ENCODE results near the gene TEAD3. TPM values are rescaled to one million over a fixed set of nuclear protein-coding genes. Genes with fewer than 3 reads are reported as not detected.
A peak's percentile ranks its signal among the peaks of the same experiment; 100 is the strongest.

Gene TEAD3
- total and polyA plus RNA-seq, 2 experiments from 2014 or later, result 15.0 to 26.5 TPM

- Mint-ChIP-seq H3K27me3 (ENCODE audit: insufficient read depth, low read depth, poor library complexity) (peaks cover 9% of the 10 kb centered on the region), H3K27ac (peak overlapping the region; percentile 53; the same call in 1 of the 2 replicates), H3K4me3 (0 out of 3 replicates have a peak overlapping the region, but pooled peaks have one; percentile 10), H3K4me1 (peaks cover 17% of the 10 kb centered on the region), H3K9me3 (no peaks in the 10 kb centered on the region), H3K36me3 (ENCODE audit: low read depth) (no peaks in the 10 kb centered on the region)
- Histone ChIP-seq H3K36me3 (ENCODE audit: insufficient read depth) (no peaks in the 10 kb centered on the region), H3K4me2 (no peak overlapping the region), H3K79me2 (replicated peaks; ENCODE audit: insufficient read depth) (no peaks in the 10 kb centered on the region), H3K27me3 (ENCODE audit: insufficient read depth) (no peaks in the 10 kb centered on the region), H3K4me3 (no peak overlapping the region), H3K4me1 (ENCODE audit: insufficient read depth) (peaks cover 7% of the 10 kb centered on the region; the same call in 1 of the 2 replicates), H3K9me2 (ENCODE audit: insufficient read depth) (no peaks in the 10 kb centered on the region), H4K20me1 (replicated peaks; ENCODE audit: insufficient read depth) (no peaks in the 10 kb centered on the region), H2AFZ (peak overlapping the region; percentile 15; the same call in 1 of the 2 replicates), H3K27ac (ENCODE audit: low read depth) (no peak overlapping the region; the same call in 1 of the 2 replicates), H3F3A (replicated peaks; ENCODE audit: low read depth) (no peaks in the 10 kb centered on the region)
- ATAC-seq (peak; percentile 87), DNase-seq (ENCODE audit: low spot score) (peak; percentile 92)
- peak; percentile 38; the same call in 1 of the 2 replicates for TF ChIP-seq ZNF462 (CRISPR knock-in tag; IDR thresholded peaks at IDR 0.05)
- TF ChIP-seq EZH2phosphoT487 (IDR thresholded peaks at IDR 0.05; ENCODE audit: unreplicated experiment), result no peak
- TF ChIP-seq CREB1 (CRISPR knock-in tag; IDR thresholded peaks at IDR 0.05; ENCODE audit: low read depth), result peak; percentile 38; the same call in 1 of the 2 replicates
Observed at GRCh38 chr6:35543459-35544193, 46.7 kb upstream of the TEAD3 start.

- Mint-ChIP-seq H3K9me3 (no peaks in the 10 kb centered on the region), H3K4me1 (peaks cover 17% of the 10 kb centered on the region), H3K4me3 (no peak overlapping the region), H3K27ac (no peak overlapping the region), H3K27me3 (ENCODE audit: insufficient read depth, low read depth, poor library complexity) (peaks cover 9% of the 10 kb centered on the region), H3K36me3 (ENCODE audit: low read depth) (no peaks in the 10 kb centered on the region)
- H4K20me1 ChIP-seq (replicated peaks; ENCODE audit: insufficient read depth), result no peaks in the 10 kb centered on the region
- H3F3A ChIP-seq (replicated peaks; ENCODE audit: low read depth), result 0 out of 2 replicates have a peak, but pooled peaks cover 3% of the 10 kb centered on the region
- DNase-seq (ENCODE audit: low spot score), result no peak
- H3K4me3 ChIP-seq, result no peak overlapping the region
- H3K9me2 ChIP-seq (ENCODE audit: insufficient read depth), result no peaks in the 10 kb centered on the region
- H3K4me2 ChIP-seq, result no peak overlapping the region
- H3K79me2 ChIP-seq (replicated peaks; ENCODE audit: insufficient read depth), result no peaks in the 10 kb centered on the region
- H3K27me3 ChIP-seq (ENCODE audit: insufficient read depth), result no peaks in the 10 kb centered on the region
- no peak overlapping the region for H3K27ac ChIP-seq (ENCODE audit: low read depth)
- no peak for ATAC-seq
- no peaks in the 10 kb centered on the region for H3K36me3 ChIP-seq (ENCODE audit: insufficient read depth)
- 0 out of 2 replicates have a peak overlapping the region, but pooled peaks have one; percentile 84 for H2AFZ ChIP-seq
- peaks cover 7% of the 10 kb centered on the region; the same call in 1 of the 2 replicates for H3K4me1 ChIP-seq (ENCODE audit: insufficient read depth)
- TF ChIP-seq NANOG (IDR thresholded peaks at IDR 0.05; ENCODE audit: borderline replicate concordance) (no peak), EZH2 (IDR thresholded peaks at IDR 0.05; ENCODE audit: low read depth, unreplicated experiment) (no peak), CTCF (conservative IDR thresholded peaks at IDR 0.05; ENCODE audit: low read depth in 2 of 2) (no peak), CREB1 (CRISPR knock-in tag; IDR thresholded peaks at IDR 0.05; ENCODE audit: low read depth) (no peak), ETS1 (IDR thresholded peaks at IDR 0.05) (no peak)
Observed at GRCh38 chr6:35541836-35542235, 45.0 kb upstream of the TEAD3 start.

Data from GM23338 (cell line).